Astrocyte of the cerebellum (primary cell): ENCODE data around the gene TRPM5.

ENCODE experiments used
- DNase-seq: peaks from one replicate; pipeline ENCODE4 v3.0.0-alpha.2; 2011; ENCODE audit warnings: low read depth
- H3K4me3 ChIP-seq: 2 replicates; pipeline ENCODE4 v1.5.1; 2011; ENCODE audit warnings: mild to moderate bottlenecking, low read depth, low read length, moderate library complexity
- in situ Hi-C: cut with HindIII; loops from 2 replicates; pipeline ENCODE4 v1.10.0; 2017; ENCODE audit warnings: low sequenced_read_pairs
- TF ChIP-seq, protein P1 (sequence below): IDR thresholded peaks from 2 replicates; pipeline ENCODE4 v1.5.1; 2012; ENCODE audit warnings: low read length, low read depth, moderate library complexity, mild to moderate bottlenecking; ENCODE audit errors: missing control alignments

The TRPM5 gene

DNA sequence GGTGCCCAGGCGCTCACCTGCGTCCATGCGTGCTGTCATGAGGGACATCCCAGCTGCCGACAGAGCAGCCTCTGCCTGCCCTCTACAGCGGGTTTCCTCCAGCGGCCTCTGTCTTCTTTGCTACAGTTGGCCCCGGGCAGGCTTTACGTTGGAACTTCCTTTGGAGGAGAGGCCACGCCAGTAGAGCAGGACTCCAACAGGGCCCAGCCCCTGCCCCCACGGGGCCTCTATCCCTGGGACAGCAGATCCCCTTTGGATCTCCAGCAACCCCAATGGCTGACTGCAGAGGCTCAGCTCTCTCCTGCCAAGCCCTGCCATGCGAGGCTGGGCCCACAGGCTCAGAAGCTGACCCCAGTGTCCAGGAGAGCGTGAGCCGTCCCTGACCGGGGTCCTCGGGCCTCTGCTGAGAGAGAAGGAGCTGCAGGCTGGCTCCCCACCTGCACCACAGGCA, 12.1 kb downstream of the TRPM5 start:
- in situ Hi-C loops = no loop called here
- no peak overlapping the region for H3K4me3 ChIP-seq
- DNase-seq = no peak
- TF ChIP-seq, protein P1, sequence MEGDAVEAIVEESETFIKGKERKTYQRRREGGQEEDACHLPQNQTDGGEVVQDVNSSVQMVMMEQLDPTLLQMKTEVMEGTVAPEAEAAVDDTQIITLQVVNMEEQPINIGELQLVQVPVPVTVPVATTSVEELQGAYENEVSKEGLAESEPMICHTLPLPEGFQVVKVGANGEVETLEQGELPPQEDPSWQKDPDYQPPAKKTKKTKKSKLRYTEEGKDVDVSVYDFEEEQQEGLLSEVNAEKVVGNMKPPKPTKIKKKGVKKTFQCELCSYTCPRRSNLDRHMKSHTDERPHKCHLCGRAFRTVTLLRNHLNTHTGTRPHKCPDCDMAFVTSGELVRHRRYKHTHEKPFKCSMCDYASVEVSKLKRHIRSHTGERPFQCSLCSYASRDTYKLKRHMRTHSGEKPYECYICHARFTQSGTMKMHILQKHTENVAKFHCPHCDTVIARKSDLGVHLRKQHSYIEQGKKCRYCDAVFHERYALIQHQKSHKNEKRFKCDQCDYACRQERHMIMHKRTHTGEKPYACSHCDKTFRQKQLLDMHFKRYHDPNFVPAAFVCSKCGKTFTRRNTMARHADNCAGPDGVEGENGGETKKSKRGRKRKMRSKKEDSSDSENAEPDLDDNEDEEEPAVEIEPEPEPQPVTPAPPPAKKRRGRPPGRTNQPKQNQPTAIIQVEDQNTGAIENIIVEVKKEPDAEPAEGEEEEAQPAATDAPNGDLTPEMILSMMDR = no peak

DNA sequence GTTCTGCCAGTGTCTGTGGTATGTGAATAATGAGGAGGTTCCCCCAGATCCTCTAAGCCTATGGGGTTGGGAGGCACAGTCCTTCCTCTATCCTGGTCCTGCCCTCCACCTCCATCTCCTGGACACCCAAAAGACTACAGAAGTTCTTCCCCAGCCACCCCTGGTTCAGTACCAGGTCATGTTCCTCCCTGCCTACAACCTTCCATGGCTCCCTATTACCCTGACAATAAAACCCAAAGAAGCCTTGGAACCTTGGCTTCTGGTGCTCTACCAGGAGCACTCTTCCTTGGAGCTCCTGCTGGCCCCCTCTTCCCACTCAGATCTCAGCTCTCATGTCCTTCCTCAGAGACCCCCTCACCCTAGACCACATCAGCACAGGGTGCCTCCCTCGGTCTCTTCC, 12.9 kb downstream of the TRPM5 start:
- DNase-seq = no peak
- TF ChIP-seq, protein P1 = no peak
- no peak overlapping the region for H3K4me3 ChIP-seq
- in situ Hi-C loops = no loop called here

DNA sequence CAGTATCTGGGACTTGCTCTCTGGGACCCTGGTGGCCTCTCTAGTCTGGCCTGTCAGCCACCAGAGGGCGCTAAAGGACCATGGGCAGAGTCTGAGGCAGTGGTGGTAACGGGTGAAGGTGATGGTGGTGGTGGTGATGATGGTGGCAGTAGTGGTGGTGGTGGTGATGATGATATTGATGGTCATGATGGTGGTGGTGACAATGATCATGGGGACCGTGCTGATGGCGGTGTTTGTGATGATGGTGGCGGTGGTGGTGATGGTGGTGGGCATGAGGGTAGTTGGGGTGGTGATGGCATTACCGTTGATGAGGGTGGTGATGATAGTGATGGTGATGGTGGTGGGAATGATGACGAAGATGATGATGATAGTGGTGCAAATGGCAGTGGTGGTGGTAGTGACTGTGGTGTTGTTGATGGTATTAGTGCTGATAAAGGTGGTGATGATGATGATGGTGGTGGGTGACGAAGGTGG, 16.0 kb downstream of the TRPM5 start:
- DNase-seq = peak; percentile 13
- H3K4me3 ChIP-seq = no peak overlapping the region
- in situ Hi-C loops = no loop called here
- TF ChIP-seq, protein P1 = peak; percentile 79

DNA sequence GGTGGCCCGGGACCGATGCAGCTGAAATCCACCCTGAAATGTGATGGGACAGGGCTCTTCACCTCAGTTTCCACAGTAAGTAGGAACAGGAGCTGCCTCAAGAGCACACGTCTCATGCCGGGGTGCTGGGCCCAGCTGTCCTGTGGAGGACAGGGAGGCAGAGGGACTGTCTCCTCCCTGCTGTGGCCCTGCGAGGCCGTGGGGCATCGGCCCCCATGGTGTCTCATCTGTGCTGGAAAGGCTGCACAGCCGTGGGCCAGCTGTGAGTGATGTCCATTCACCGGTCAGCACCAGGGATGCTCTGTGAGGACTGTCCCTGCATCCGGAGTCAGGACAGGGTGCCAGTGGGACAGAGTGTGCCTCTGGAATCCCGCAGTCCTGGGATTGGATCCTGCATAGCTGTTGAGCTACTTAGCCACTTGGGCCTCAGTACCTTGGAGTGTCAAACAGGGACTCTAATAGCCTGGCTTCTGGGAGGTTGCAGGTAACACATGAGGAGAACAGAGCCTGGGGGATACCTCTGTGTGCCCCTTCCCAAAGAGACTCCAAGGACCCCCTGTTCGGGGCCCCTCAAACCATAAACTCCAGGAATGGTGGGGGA, 16.5 kb downstream of the TRPM5 start:
- DNase-seq = no peak
- in situ Hi-C loops = no loop called here
- TF ChIP-seq, protein P1 = no peak
- H3K4me3 ChIP-seq = no peak overlapping the region

DNA sequence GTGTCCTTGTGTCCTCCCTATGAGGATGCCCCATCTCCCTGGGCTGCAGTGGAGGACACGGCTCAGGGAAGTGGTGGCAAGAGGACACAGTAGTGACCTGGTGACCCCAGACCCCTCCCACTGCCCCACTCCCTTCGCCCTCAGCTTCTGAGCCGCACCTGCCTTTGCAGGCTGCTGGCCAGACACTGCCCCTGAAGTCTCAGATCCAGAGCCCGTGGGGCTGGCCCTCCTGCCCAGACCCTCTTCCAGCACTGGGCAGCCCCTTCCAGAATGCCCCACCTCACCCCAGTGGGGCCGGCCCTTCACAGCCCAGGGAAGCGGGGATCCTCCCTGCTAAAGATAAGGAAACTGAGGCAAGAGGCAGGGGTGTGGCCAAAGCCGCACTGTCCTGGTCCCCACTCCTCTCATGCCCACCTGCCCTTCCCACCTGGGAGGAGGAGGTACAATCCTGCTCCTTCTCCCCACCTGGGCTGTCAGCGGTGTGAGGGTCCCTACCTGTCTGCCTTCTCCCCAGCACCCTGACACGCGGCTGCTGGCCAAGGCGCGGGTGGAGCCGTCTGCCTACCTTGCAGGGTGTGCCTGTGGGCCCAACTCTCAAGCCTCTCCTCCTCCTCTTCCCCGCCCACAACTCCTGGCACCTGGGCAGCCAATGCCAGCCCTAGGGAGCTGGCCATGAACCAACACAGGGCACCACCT, 17.3 kb downstream of the TRPM5 start:
- no peak for DNase-seq
- H3K4me3 ChIP-seq = no peak overlapping the region
- TF ChIP-seq, protein P1 = no peak
- in situ Hi-C loops = no loop called here

DNA sequence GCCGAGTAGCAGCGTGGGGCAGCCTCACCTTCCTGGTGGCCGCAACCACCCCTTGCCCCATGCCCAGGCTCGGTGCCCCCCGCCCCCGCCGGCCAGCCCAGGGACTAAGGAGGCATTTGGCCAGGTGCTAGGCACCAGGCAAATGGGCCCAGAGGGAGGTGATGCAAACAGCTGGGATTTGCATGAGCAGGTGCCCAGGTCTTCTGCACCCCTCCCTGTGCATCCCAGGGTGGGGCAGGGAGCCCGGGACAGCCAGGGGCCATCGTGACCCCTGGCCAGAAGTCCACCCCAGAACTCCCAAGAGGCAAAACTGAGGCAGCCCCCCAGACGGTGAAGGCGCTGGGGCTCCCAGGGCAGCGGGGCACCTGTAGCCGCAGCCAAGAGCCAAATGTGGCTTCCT, 18.1 kb downstream of the TRPM5 start:
- TF ChIP-seq, protein P1 = no peak
- DNase-seq = no peak
- in situ Hi-C loops = no loop called here

More for the DNA sequence above, 18.1 kb downstream of the TRPM5 start:
- no peak overlapping the region for H3K4me3 ChIP-seq
